Activated naive CD4-positive, alpha-beta T cell treated with anti-CD3 and anti-CD28 coated beads for 36 hours (primary cell): ENCODE results near the gene WNT2B. TPM values are rescaled to one million over a fixed set of nuclear protein-coding genes. Genes with fewer than 3 reads are reported as not detected.
"Not testable (repeated sequence)": the region's sequence is repeated elsewhere in the genome, so short reads cannot be mapped to it uniquely, and the experiment has no call there.

Experiments used
- CTCF ChIA-PET: fragments of 350-600 bp; sonication (Branson Sonifier 250); formaldehyde crosslinking; loops from one replicate; lab custom pipeline; 2021; ENCODE audit warnings: antibody characterized with exemption; lab: Charles Lee
- DNase-seq: peaks from one replicate; pipeline ENCODE4 v3.0.0-alpha.2; 2020
- H3K27ac Mint-ChIP-seq: one replicate; pipeline ENCODE4 v1.8.0; 2021; ENCODE audit warnings: mild to moderate bottlenecking, mixed read lengths
- H3K27me3 Mint-ChIP-seq: one replicate; pipeline ENCODE4 v1.8.0; 2021; ENCODE audit warnings: low read depth, mixed read lengths
- H3K36me3 Mint-ChIP-seq: one replicate; pipeline ENCODE4 v1.8.0; 2021; ENCODE audit warnings: low read depth, mixed read lengths
- H3K4me1 Mint-ChIP-seq: one replicate; pipeline ENCODE4 v1.8.0; 2021; ENCODE audit warnings: low read depth, mixed read lengths
- H3K4me3 Mint-ChIP-seq: one replicate; pipeline ENCODE4 v1.8.0; 2021; ENCODE audit warnings: mild to moderate bottlenecking, moderate library complexity, mixed read lengths
- H3K9me3 Mint-ChIP-seq: one replicate; pipeline ENCODE4 v1.8.0; 2021; ENCODE audit warnings: mixed read lengths
- intact Hi-C: fragments of 100-400 bp; cut with micrococcal nuclease; formaldehyde crosslinking; loops from one replicate; pipeline ENCODE4 v1.15.1; 2023
- total RNA-seq, 2 experiments: library from RNA; stranded (reverse); gene quantifications; one replicate each; pipeline ENCODE4 v1.2.3, GENCODE V29; 2021

WNT2B gene
- total RNA-seq: under 1 TPM in 1 of 2 experiments, not detected in 1; 0.12 TPM

- Mint-ChIP-seq H3K4me1 (no peaks in the 10 kb centered on the region), H3K4me3 (peak within 1 kb of the TSS; percentile 73), H3K27ac (no peak within 1 kb of the TSS), H3K27me3 (peaks cover 25% of the 10 kb centered on the region), H3K36me3 (no peaks in the 10 kb centered on the region), H3K9me3 (no peaks in the 10 kb centered on the region)
- CTCF ChIA-PET: interaction anchor here (1.2 to 1.4 kb wide), 2 partner anchors 118 to 200 kb away, joined by 4 to 5 read pairs; no protein-coding TSS in a partner anchor
- intact Hi-C loops: loop anchor here (2.0 to 10.0 kb wide), 5 partner anchors 110 to 294 kb away; partner anchors contain the start of genes CAPZA1, MOV10 and ST7L
- peak; percentile 77 for DNase-seq
Observed at GRCh38 chr1:112508278-112509004, at the start of gene WNT2B. WNT2B (plus strand) TSS chr1:112508965; CDS start chr1:112509263, 298 bp downstream.

- Mint-ChIP-seq H3K27ac (no peak overlapping the region), H3K4me3 (no peak overlapping the region), H3K9me3 (no peaks in the 10 kb centered on the region), H3K4me1 (peaks cover under 1% of the 10 kb centered on the region), H3K27me3 (no peaks in the 10 kb centered on the region), H3K36me3 (no peaks in the 10 kb centered on the region)
- CTCF ChIA-PET: interaction anchor here (3.1 kb wide), 1 partner anchor 69 kb away, joined by 14 read pairs; no protein-coding TSS in a partner anchor
- DNase-seq: no peak
- intact Hi-C loops: no loop called here
Observed at GRCh38 chr1:112460615-112461014, 48.1 kb upstream of the WNT2B start.

DNA sequence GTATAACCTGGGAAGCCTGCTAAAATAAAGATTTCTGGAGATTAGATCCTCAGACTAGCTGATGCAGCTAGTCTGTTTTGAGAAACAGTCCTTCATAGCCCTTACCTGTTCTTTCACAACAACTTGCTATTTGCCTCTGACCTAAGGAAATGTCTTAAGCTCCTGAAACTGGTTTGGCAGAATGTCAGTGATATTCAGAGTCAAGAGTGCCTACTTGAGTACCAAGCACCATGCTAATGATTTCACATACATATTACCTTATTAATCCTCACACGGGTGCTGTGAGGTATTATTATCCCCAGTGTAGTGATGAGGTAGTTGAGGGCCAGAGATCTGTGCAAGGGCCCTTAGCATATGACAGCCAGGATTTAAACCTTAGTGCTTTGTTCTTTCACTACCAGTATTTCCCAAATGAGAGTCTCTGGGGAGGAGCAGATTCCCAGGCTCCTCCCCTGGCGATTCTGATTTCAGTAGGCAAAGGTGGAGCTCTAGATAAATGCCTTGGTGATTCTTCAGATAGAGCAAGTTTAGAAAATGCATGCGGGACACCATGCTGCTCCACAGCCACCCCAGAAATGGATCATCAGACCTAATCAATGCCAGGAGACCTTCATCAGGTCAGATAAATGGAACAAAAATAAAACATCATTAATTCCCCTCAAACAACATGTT is 47.4 kb upstream of the WNT2B start:
- no peaks in the 10 kb centered on the region for H3K9me3 Mint-ChIP-seq
- intact Hi-C loops: no loop called here
- H3K4me3 Mint-ChIP-seq: no peak overlapping the region
- DNase-seq: no peak
- H3K27ac Mint-ChIP-seq: no peak overlapping the region
- CTCF ChIA-PET: interaction anchor here (3.1 to 7.3 kb wide), 2 partner anchors 68 to 70 kb away, joined by 14 to 116 read pairs; partner anchors contain the start of gene CTTNBP2NL
- H3K36me3 Mint-ChIP-seq: no peaks in the 10 kb centered on the region
- peaks cover 8% of the 10 kb centered on the region for H3K4me1 Mint-ChIP-seq
- no peaks in the 10 kb centered on the region for H3K27me3 Mint-ChIP-seq

GRCh38 chr1:112462953-112463279 is 45.8 kb upstream of the WNT2B start:
- no peak overlapping the region for H3K27ac Mint-ChIP-seq
- no peak for DNase-seq
- intact Hi-C loops: no loop called here
- CTCF ChIA-PET: interaction anchor here (0.6 to 7.3 kb wide), 5 partner anchors 69 to 333 kb away, joined by 3 to 116 read pairs (median 5); partner anchors contain the start of gene CTTNBP2NL
- no peak overlapping the region for H3K4me3 Mint-ChIP-seq
- H3K27me3 Mint-ChIP-seq: no peaks in the 10 kb centered on the region
- no peaks in the 10 kb centered on the region for H3K9me3 Mint-ChIP-seq
- H3K36me3 Mint-ChIP-seq: no peaks in the 10 kb centered on the region
- H3K4me1 Mint-ChIP-seq: peaks cover 9% of the 10 kb centered on the region

DNA sequence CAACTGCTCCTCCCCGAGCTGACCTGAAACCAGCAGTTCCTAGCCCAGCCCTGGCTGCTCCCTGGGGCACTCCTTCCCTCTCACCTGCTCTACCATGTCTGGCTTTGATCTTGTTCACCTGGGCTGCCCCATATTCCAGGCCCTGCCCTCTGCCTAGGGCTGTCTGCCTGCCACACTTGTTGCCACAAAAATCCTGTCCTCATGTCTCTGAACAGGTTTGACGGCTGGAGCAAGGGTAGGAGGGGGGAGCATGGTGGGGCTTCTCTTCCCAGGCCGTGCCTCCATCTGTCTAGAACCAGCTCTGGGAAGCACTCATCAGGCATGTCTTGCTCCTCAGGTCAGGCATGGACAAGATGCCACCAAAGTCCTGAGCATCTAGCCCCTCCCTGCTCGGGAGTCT is 44.3 kb upstream of the WNT2B start:
- H3K4me1 Mint-ChIP-seq: peaks cover 9% of the 10 kb centered on the region
- H3K9me3 Mint-ChIP-seq: no peaks in the 10 kb centered on the region
- CTCF ChIA-PET: interaction anchor here (0.8 to 7.3 kb wide), 4 partner anchors 71 to 244 kb away, joined by 3 to 116 read pairs (median 6); partner anchors contain the start of gene CTTNBP2NL
- H3K27me3 Mint-ChIP-seq: no peaks in the 10 kb centered on the region
- no peaks in the 10 kb centered on the region for H3K36me3 Mint-ChIP-seq
- H3K27ac Mint-ChIP-seq: no peak overlapping the region
- intact Hi-C loops: no loop called here
- H3K4me3 Mint-ChIP-seq: no peak overlapping the region
- DNase-seq: no peak

DNA sequence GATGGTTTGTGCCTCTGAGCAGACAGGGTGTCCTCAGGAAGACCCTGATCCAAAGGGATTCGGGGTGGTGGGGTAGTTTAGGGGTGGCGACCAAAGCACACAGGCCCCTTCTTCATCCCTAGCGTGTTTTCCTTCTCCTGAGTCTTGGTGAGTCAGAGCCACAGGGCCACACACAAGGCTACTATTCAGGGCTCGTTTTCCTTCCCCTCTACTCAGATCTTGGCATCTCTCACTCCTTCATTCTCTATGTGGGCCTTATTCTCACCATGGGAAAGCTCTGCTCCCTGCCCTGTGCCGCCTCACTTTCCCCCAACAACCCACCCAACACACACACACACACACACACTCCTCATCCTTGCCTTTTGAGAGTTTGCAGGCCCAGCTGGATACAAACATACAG is 43.6 kb upstream of the WNT2B start:
- intact Hi-C loops: no loop called here
- no peak overlapping the region for H3K4me3 Mint-ChIP-seq
- no peaks in the 10 kb centered on the region for H3K27me3 Mint-ChIP-seq
- DNase-seq: no peak
- no peaks in the 10 kb centered on the region for H3K9me3 Mint-ChIP-seq
- CTCF ChIA-PET: interaction anchor here (0.6 to 7.3 kb wide), 10 partner anchors 9 to 734 kb away, joined by 3 to 116 read pairs (median 6); partner anchors contain the start of genes CTTNBP2NL, MOV10 and PPM1J
- peaks cover 9% of the 10 kb centered on the region for H3K4me1 Mint-ChIP-seq
- H3K27ac Mint-ChIP-seq: no peak overlapping the region
- H3K36me3 Mint-ChIP-seq: no peaks in the 10 kb centered on the region

- no peak overlapping the region for H3K27ac Mint-ChIP-seq
- H3K36me3 Mint-ChIP-seq: no peaks in the 10 kb centered on the region
- peak; percentile 92 for DNase-seq
- no peaks in the 10 kb centered on the region for H3K9me3 Mint-ChIP-seq
- intact Hi-C loops: loop anchor here (1.0 kb wide), 1 partner anchor 76 kb away; no protein-coding TSS in a partner anchor
- peak overlapping the region; percentile 73 for H3K4me3 Mint-ChIP-seq
- H3K27me3 Mint-ChIP-seq: peaks cover 5% of the 10 kb centered on the region
- CTCF ChIA-PET: interaction anchor here (0.7 to 7.3 kb wide), 12 partner anchors 10 to 722 kb away, joined by 3 to 116 read pairs (median 6); partner anchors contain the start of genes CTTNBP2NL, MOV10 and PPM1J
- peaks cover 9% of the 10 kb centered on the region for H3K4me1 Mint-ChIP-seq
Observed at GRCh38 chr1:112466078-112466660, 42.6 kb upstream of the WNT2B start.

DNA sequence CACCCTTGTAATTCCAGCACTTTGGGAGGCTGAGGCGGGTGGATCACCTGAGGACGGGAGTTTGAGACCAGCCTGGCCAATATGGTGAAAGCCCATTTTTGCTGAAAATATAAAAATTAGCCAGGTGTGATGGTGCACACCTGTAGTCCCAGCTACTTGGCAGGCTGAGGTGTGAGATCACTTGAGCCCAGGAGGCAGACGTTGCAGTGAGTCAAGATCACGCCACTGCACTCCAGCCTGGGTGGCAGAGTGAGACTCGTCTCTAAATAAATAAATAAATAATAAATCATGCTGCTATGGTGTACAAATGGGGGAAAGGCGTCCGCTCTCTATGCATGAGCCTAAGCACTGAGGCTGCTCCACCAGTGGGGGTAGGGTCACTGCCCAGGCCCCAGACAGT is 38.4 kb upstream of the WNT2B start:
- not testable (repeated sequence) for H3K27ac Mint-ChIP-seq, DNase-seq, H3K36me3 Mint-ChIP-seq, H3K4me3 Mint-ChIP-seq, H3K9me3 Mint-ChIP-seq, H3K4me1 Mint-ChIP-seq
- intact Hi-C loops: loop anchor here (10.0 kb wide), 1 partner anchor 784 kb away; no protein-coding TSS in a partner anchor
- H3K27me3 Mint-ChIP-seq: peaks cover 14% of the 10 kb centered on the region
- CTCF ChIA-PET: interaction anchor here (1.5 kb wide), 1 partner anchor 79 kb away, joined by 4 read pairs; no protein-coding TSS in a partner anchor

GRCh38 chr1:112470966-112471365 is 37.8 kb upstream of the WNT2B start:
- CTCF ChIA-PET: interaction anchor here (1.2 kb wide), 1 partner anchor 80 kb away, joined by 3 read pairs; no protein-coding TSS in a partner anchor
- DNase-seq: no peak
- H3K4me3 Mint-ChIP-seq: no peak overlapping the region
- no peak overlapping the region for H3K27ac Mint-ChIP-seq
- H3K27me3 Mint-ChIP-seq: peaks cover 18% of the 10 kb centered on the region
- intact Hi-C loops: loop anchor here (10.0 kb wide), 1 partner anchor 784 kb away; no protein-coding TSS in a partner anchor
- H3K9me3 Mint-ChIP-seq: no peaks in the 10 kb centered on the region
- H3K4me1 Mint-ChIP-seq: peaks cover 4% of the 10 kb centered on the region
- H3K36me3 Mint-ChIP-seq: no peaks in the 10 kb centered on the region

DNA sequence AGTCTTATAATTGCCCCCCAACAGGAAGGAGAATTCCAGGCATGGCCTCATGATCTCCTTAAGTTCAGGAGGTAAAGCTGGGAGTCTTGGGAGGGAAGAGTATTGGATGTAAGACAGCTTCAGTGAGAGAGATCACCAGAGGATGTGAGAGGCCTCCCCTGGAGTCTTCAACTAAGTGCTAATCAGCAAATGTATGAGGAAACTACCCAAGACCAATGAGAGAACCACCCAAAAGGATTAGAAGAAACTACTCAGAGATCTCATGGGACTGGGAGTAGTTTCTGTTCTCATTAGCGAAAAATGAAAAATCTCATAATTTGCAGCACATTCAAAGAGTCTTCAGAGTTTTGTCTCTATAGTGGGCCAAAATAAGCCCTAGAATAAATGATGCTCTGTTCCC is 36.6 kb upstream of the WNT2B start:
- CTCF ChIA-PET: interaction anchor here (0.5 to 1.2 kb wide), 2 partner anchors 81 to 546 kb away, joined by 3 to 4 read pairs; no protein-coding TSS in a partner anchor
- H3K27ac Mint-ChIP-seq: no peak overlapping the region
- H3K4me3 Mint-ChIP-seq: no peak overlapping the region
- no peaks in the 10 kb centered on the region for H3K4me1 Mint-ChIP-seq
- DNase-seq: no peak
- peaks cover 23% of the 10 kb centered on the region for H3K27me3 Mint-ChIP-seq
- H3K36me3 Mint-ChIP-seq: peaks cover under 1% of the 10 kb centered on the region
- intact Hi-C loops: loop anchor here (10.0 kb wide), 1 partner anchor 783 kb away; no protein-coding TSS in a partner anchor
- H3K9me3 Mint-ChIP-seq: peaks cover 5% of the 10 kb centered on the region

DNA sequence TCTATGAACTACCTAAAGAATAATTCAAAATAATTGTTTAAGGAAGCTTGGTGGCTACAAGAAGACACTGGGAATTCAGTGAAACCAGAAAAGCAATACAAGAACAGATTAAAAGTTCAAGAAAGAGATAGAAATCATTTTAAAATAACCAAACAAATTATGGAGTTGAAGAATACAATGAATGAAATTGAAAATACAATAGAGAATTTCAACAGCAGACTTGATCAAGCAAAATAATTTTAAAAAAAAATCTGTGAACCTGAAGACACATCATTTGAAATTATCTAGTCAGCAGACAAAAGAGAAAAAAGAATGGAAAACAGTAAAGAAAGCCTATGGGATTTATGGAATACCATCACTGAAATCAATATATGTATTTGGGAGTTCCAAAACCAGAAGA is 31.2 kb upstream of the WNT2B start:
- peaks cover 12% of the 10 kb centered on the region for H3K27me3 Mint-ChIP-seq
- intact Hi-C loops: loop anchor here (10.0 kb wide), 1 partner anchor 777 kb away; no protein-coding TSS in a partner anchor
- DNase-seq: no peak
- no peak overlapping the region for H3K4me3 Mint-ChIP-seq
- H3K9me3 Mint-ChIP-seq: peaks cover 15% of the 10 kb centered on the region
- no peaks in the 10 kb centered on the region for H3K4me1 Mint-ChIP-seq
- no peak overlapping the region for H3K27ac Mint-ChIP-seq
- peaks cover 7% of the 10 kb centered on the region for H3K36me3 Mint-ChIP-seq
- CTCF ChIA-PET: interaction anchor here (1.1 kb wide), 1 partner anchor 11 kb away, joined by 3 read pairs; no protein-coding TSS in a partner anchor
